ENCODE measurements around the gene DBN1.
"Not testable (repeated sequence)": the region's sequence is repeated elsewhere in the genome, so short reads cannot be mapped to it uniquely, and the experiment has no call there.

Gene DBN1

DNA sequence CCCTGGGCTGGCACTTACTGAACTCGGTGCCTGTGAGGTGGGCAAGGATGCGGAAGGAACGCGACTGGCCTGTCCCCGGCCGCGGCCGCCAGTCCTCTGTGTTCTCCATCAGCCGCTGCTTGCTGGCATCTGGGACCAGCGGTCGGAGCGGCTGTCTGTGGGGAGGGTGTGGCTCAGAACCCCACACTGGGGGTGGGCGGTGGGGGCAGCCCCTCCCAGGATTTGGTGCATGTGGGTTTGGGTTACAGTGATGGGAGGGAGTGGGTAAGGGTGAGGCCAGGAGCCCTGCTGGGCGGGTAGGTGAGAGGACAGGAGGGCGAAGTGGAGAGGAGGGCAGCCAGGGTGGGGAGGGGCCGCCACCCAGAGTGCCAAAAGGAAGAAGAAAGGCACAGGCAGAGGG is 17.6 kb upstream of the DBN1 start:
- DNase-seq = no peak

DNA sequence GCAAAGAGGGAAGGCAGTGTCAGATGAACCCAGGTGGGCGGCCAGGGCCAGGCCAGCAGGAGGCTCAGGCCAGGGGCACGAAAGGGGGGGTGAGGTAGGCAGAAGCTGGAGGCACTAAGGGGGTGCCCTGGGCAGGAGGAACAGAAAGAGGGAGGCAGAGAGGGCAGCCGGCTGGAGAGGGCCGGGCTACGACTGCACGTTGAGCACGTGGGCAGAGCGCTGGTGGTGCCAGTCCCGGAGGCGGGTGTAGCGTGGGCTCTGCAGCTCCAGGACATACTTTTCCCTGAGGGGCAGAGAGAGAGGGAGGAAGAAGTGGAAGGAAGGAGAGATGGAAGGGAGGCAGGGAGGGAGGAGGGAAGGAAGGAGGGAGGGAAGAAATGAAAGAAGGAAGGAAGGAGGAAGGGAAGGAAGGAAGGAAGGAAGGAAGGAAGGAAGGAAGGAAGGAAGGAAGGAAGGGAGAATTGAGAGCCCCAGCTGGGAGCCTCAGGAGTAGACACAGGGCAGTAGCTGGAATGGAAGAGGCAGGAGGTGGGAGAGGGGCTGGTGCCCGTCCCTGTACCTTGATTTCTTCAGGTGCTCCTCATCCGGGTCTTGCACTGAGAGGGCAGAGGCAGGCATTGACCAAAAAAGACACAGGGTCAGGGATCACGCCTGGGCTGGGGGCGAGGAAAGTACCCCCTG is 17.0 kb upstream of the DBN1 start:
- no peak for DNase-seq

DNA sequence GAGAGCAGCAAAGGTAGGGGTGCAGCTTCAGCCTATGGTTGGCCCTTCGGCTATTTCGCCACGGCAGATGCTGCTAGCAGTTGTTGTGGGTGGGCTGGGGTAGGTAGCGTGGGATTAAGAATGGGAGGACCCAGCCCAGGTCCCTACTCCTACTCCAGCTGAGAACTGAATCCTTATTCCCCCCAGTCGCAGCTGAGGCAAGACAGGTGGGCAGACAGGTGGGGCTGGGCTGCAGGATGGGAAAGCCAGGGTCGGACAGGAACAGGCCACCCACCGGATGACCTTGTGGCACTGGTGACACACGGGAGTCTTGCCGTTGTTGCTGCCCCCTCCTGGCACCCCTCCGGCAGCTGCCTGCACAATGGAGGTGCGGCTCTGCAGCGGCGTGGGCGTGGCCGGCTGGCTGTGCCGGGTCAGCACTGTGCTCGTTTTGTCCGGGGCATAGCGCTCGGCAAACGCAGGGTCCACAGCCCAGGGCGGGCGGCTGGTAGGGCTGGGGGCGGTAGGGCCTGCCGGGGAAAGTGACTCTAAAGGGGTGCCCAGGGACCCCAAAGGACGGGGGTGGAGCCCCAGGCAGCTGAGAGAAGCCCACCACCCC is 15.8 kb upstream of the DBN1 start:
- no peak for DNase-seq

DNA sequence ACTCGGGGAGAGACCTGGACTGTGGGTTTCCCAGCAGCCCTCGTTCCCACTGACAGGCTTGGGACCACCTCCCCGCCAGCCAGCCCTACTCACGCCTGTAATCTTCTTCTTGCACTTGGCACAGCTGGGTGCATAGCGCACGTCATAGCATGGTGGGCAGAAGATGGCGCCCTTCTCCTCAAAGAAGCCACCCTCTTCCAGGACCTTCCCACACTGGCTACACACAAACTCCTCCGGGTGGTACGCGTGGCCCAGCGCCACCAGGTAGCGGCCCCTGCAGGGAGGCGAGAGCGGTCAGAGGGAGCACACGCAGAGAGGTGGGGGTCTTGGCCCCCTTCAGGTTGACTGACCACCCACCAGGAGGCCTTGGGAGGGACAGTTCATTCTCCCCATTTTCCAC is 14.5 kb upstream of the DBN1 start:
- DNase-seq = no peak

DNA sequence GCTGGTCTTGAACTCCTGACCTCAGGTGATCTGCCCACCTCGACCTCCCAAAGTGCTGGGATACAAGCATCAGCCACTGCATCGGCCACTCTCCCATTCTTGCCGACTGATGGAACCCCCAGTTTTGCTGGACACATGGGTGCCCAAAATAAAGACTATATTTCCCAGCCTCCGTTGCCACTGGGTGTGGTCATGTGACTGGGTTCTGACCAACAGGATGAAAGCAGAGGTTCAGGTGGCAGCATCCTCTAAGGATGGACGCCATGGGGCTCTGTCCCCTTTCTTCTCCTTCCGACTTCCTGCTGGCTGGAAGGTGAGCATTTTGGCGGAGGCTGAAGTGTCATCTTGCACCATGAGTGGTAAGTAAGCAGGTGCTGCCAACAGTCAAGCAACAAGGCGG is 13.7 kb upstream of the DBN1 start:
- no peak for DNase-seq

DNA sequence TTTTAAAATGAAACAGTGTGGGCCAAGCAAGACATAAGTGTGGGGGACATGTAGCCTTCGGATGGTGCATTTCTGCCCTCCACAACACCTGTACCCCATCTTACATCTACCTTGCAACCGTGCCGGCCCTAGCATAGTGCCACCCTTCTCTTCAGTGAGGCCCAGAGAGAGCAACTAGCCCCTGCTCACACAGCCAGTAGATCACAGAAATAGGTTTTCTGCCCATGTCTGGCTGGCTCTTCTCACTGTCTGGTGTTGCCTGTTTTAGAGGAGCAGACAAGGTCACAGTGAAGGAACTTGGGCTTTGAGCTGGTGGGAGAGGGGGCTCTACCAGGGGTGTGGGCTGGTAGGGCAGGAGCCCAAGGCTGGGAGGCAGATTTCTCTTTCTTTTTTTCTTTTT is 12.8 kb upstream of the DBN1 start:
- no peak for DNase-seq

DNA sequence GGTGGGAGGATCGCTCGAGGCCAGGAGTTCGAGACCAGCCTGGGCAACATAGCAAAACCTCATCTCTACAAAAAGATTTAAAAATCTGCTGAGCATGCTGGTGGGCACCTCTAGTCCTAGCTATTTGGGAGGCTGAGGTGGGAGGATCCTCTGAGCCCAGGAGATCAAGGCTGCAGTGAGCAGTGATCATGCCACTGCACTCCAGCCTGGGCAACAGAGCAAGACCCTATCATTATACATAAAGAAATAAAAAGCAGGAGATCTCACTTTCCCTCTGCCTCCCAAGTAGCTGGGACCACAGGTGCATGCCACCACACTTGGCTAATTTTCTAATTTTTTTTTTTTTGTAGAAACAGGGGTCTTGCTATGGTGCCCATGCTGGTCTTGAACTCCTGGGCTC is 12.3 kb upstream of the DBN1 start:
- DNase-seq = not testable (repeated sequence)

DNA sequence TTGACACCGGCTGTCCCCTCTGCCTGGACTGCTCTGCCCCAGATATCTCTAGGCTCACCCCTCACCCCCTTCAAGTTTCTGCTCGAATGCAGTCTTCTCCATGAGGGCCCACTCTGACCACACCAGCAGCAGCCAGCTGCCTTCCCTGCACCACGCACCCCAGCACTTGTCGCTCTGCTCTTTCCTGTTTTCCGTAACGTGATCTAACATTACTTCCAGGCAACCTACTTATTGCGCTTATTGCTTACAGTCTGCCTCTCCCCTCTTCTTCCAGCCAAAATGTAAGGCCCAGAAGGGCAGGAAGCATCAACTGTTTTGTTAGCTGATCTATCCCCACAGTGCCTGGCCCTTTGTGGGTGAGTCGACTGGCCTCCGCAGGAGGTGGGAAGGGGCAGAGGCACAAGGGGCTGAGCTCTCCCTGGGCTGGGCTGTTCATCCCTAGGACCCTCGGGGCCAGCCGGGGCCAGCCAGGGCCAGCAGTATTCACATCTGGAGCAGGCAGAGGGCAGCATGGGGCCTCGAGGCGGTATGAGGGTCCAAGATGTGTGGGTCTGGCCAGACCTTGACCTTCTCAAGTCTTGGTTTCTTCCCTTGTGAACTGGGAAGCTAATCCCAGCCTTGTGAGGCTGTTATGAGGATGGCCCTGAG is 11.6 kb upstream of the DBN1 start:
- DNase-seq = no peak

DNA sequence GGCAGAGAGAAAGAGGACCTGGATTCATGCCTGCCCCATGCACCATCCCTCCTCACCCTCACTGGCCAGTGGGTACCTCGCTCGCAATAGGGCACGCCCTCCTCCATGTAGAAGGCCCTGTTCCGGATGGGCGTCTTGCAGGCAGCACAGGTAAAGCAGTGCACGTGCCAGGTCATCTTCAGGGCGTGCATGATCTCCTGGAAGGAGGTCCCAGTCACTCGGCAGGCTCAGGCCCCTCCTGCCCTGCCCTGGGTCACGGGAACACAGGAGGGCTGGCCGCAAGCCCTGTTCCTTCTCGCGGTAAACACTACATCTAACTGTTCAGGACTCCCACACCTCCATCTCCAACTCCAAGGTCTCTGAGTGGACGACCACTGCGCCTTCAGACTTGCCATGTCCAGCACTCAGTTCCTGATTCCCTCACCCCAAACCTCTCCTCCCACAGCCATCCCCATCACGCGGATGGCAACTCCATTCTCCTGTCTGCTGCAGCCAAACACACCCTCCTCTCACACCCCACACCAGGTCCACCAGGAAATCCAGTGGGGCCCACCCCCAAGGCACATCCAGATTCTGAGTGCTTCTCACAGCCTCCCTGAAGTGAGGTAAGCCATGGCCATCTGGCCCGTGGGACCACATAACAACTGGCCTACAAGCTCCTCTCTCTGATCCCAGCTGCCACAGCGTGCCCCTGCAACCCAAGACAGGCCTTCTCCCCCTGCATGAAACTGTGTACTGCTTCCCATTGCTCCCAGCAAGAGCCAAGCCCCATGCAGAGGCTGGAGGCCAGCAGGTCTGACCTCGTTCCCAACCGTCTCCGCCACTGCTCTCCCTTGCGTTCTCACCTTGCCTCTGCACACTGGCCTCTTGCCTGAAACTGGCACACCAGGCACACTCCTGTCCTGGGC is 10.8 kb upstream of the DBN1 start:
- no peak for DNase-seq

DNA sequence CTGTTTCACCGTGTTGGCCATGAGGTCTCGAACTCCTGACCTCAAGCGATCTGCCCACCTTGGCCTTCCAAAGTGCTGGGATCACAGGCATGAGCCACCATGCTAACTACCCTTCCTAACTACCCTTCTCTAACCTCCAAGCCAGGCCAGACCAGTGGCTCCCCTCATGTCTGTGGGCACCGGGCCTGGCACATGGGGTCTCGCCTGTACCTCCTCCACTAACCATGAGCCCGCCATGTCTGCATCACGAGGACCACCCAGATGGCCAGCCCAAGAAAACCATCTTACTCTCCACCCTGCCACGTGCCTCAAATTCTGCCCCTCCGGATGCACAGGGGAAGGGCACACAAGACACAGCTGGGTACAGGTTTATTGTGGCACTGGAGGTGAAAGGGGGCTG is 9.6 kb upstream of the DBN1 start:
- no peak for DNase-seq

DNA sequence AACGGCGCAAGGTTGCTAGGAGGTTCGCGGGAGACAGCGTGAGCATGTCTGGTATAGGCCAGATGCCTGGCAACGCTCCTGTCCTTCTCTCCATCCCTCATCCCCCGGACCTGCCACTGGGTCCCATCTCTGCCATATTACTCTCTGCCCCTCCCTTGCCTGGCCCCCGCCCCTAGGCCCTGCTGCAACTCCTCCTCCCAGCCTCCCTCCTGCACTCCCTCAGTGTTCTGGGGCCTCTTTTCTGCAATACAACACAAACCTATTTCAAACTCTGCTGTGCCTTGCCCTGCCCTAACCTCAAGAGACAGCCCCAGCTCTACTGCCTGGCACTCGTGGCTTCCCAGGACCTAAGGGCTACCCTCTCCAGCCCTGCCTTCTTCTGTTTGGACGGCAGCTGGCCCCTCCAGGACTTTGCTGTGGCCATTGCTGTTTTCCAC is 8.9 kb upstream of the DBN1 start:
- no peak for DNase-seq

DNA sequence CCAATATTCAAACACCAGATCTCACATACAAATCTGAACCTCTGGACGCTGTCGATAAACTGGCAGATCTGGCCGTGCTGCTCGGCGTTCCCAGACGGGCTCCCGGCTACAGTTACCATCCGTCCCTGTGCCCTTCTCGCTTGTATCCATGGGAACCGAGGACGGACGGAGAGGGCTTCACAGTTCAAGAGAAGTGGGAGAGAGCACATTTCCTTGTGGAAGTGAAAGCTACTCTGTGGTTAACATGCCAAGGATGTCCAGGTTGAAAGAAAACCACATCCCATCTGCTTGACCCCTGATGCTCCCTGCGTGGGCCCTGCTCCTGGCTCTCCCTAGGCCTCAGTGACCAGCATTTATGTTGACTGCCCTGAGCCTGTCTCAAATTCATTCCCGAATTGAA is 6.3 kb upstream of the DBN1 start:
- no peak for DNase-seq

DNA sequence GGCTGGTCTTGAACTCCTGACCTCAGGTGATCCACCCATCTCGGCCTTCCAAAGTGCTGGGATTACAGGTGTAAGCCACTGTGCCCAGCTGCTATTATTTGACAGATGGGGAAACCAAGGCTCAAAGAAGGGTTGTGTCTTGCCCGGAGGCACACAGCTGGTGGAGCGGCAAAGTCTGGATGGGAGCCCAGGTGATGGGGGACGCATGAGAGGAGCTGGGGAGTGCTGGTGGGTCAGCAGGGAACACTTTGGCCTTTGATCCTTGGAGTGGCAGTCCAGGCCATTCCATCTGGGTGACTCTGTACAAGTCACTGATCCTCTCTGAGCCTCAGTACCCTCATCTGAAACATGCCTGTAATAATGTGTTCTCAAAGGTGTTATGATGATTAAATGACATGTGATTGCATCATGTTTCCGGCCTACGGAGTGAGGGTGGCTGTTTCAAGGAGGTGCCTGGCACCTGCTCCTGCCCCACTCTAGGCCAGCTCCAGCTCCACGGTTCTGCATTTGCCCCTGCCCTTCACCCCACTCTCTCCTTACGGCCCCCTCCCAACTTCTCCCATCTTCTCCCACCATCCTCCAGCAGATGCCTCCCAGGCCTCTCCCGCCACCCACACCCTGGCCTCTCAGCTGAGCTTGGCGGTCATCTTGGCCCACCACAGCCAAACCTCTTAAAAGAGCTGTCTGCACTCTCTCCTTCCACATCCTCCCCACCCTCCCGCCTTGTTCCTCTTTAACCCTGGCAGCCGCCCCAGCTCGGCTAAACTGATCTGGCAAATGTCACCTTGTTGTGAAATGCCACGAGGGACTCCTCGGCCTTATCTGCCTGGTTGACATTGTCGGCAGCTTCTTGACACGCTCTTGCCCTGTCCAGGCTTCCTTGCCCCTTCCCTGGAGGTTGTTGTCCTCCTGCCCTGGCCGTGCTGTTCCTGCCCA is 5.5 kb upstream of the DBN1 start:
- DNase-seq = no peak

DNA sequence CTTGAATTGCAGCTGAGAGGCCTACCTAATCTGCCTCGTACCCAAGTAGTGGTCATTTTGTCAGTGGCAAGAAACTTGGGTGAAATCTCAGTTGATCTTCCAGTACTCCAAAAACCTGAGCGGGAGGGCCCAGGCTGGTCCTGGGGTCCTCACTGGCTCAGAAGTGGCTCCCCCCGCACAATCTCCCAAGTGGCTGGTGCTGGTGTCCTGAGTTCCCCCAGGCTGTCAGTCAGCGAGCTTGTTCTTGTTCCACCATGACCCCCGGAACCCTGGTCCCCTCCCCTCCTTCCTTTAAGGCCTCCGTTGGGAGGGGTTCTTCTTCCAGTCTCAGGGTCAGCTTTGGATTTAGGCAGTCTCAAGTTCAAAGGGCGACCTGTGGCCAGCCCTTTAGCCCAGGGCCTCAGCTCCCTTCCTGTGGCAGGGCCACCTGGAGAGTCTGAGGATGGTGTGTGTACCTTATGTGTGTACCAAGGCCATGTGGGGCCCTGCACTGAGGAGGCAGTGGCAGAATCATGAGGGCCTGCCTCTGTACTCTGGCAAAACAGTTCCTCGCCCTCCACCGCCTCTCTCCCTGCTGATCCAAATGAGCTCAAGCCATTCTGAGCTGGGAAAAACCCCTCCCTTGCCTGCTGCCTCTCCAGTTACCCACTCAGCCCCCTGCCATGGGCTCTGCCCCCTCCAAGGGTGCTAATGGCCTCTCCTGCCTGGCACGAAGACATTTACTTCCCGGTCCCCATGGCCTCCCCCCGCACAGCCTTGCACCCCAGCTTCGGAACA is 4.5 kb upstream of the DBN1 start:
- DNase-seq = no peak

DNA sequence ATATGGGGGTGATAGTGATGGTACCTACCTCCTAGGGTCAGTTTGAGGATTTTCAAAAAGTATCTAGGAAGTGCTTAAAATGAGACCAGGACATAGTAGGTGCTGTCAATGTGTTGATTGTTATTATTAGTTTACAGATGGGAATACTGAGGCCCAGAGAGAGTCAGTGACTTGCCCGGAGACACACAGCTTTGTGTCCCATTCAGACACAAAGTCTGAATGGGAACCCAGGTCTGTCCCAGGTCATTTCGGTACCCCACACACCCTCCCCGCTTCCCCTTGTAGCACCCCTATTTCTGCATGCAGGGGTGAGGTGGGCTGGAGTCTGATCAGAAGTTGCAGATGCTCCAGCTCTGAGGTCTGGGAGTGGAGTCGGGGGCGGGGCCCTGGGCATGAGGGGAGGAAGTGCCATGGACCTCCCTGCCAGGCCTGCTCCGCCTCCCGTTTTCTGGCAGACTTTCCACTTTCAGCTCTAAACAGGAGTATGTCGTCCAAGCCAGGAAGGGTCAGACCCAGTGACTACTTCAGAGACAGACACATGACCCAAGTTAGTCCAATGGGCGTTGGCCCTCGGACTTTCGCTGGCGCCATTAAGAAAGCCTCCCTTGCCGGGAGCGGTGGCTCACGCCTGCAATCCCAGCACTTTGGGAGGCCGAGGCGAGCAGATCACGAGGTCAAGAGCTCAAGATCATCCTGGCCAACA is 3.2 kb upstream of the DBN1 start:
- DNase-seq = no peak

DNA sequence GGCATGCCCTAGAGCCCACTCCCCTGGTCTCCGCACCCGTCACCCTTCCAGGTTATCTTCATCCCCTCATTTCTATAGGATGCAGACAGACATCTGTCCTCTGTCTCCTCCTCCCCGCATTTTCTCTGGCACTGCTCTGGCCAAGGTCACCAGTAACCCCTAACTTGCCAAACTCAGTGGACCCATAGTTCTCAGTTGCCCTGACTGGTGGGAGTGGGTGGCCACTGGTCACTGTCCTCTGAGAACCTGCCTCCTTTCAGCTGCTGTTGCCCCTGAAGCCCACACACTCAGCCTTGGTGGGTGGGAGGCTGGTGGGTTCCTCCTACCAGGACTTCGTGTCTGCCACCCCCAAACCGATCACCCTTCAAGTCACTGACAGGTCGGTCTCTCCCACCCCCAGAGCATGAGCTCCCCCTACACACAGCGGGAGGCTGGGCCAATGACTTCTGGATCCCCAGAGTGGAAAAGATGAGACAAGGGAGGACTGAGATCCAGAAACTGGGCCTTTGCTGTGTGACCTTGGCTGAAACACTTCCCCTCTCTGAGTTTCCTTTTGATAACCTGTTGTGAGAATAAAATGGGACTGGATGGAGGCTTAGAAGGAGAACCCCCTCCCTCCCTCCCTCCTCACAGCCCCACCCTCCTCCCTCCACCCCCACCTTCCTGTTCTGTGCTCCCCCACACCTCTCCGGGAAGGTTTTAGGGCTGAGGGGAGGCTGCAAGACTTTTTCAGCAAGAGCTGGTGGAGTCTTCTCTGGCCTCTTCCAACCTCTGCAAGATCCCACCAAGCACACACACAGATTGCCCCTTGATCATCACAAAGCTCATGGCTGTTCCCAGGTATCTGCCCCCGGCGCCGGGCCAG is 2.4 kb upstream of the DBN1 start:
- DNase-seq = no peak

DNA sequence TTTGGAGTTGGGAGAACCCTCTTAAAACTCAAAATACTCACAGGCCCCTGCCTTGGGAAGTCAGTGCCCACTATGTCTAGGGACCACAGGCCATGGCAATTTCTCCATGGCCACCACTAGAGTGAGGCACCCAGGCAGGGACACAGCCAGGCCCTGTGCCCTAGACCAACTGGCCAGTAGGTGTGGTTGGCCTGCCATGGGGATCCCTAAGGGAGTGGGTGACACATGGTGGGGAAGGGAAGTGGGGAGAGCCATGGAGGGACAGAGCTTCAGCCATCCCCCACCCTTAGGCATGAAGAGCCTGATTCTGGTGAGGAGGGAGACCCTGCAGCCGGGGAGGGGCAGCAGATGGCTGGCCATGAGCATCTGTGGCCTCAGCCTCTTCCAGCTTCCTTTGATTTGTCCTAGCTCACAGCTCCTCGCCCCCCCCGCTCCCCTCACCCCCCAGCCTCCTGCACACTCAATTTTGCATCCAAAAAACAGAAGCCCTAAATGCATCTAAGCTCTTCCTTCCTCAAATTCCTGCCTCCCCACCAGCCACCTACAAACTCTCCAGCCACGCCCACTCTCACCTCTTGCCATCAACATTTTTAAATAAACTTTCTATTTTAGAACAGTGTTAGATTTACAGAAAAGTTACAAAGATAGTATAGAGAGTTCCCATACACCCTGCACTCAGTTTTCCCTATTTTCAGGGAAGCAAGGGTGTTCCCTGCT is 1.6 kb upstream of the DBN1 start:
- DNase-seq = no peak

DNA sequence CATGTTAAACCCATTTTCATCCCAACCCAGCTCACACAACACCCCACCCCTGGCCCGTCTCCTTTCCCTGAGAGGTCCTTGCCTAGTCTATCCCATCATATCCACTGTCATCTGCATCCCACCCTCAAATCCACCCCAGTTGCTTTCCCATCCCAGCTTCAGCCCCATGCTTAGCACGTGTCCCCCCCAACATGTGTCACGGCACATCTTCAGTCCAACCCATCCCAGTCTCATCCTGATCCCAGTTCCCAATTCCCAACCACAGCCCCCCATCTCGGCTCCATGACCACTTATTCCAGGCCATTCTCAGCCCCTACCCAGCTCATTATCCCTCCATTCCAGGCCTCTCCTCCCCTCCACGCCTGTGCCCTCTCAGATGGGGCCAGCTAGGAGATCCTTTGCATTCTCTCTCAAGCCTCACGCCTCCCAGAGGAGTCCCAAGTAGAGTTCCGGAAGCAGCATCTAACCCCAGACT is 605 bp upstream of the DBN1 start:
- no peak for DNase-seq

Data from effector CD8-positive, alpha-beta T cell (primary cell).